GM21529 (cell line): Measurements from ENCODE around the gene CAGE1.
A peak's percentile ranks its signal among the peaks of the same experiment; 100 is the strongest.

ENCODE experiments used
- ATAC-seq: cut with Tn5 transposase; IDR thresholded peaks from one replicate; pipeline ENCODE4 v1.9.1; 2021; ENCODE audit not compliant: unreplicated experiment

The CAGE1 gene

GRCh38 chr6:7312616-7313504 lies 76.7 kb downstream of the CAGE1 start, which contains the start of gene SSR1:
SSR1 (minus strand) TSS chr6:7313199; CDS start chr6:7313120, 79 bp downstream.
- peak; percentile 97 for ATAC-seq

- no peak for ATAC-seq
Measured at GRCh38 chr6:7311917-7312615, 77.5 kb downstream of the CAGE1 start.

DNA sequence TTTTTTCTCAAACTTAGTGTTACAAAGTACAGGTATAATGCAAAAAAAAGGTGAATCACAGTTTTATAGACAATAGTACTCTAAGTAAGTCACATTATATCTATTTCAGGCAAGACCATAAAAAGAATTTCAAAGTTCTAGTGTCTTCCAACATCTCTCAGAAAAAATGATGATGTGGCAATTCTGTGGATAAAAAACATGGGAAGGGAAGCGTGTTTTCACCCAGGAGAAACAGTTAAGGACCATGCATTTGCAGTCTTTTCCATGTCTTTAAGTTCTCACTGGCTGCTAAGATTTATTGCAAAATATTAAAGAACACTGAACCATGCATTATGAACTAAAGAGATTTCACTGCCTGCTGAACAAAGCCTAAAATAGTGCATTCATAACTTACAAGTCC lies 78.4 kb downstream of the CAGE1 start:
- no peak for ATAC-seq

DNA sequence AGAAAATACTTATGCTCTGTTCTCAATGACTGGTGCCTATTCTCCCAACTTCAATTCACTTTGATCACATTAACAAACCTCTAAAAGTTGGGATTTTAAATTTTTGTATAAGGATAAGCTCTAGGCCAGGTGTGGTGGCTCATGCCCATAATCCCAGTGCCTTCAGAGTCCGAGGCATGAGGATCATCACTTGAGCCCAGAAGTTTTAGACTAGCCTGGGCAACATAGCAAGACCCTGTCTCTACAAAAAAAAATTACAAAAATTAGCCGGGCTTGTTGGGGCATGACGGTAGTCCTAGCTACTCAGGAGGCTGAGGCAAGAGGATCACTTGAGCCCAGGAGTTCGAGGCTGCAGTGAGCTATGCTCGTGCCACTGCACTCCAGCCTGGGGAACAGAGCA lies 80.5 kb downstream of the CAGE1 start:
- ATAC-seq = no peak

DNA sequence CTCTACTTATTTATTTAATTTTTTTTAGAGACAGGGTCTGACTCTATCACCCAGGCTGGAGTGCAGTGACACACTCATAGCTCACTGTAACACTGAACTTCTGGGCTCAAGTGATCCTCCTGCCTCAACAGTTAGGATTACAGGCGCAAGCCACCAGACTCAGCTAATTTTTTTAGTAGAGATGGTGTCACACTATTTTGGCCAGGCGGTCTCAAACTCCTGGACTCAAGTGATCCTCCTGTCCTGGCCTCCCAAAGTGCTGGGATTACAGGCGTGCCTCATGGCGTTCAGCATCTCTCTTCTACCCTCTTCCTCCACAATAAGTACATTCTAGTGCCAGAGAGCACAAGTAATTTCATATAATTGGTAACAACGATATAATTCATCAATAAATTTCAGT lies 82.0 kb downstream of the CAGE1 start:
- ATAC-seq = no peak

- ATAC-seq = no peak
Measured at GRCh38 chr6:7304821-7305220, 84.7 kb downstream of the CAGE1 start.

DNA sequence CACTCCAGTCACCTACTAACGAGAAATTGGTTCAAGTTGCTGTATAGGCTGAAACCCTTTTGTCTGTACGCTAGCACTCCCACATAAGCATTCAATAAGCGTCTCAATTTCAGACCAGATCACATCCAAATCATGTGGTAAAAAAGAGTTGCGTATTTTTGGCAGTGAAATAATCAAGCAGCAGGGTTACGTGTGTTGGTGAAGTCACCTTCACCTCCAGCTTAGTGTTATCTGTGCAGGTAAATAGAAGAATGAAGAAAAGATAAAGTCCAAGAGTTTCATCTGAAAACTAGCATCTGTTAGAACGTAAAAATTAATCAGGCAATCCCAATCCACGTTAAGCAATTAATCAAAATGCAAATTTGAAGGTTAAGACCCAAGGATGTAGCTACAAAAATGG lies 87.8 kb downstream of the CAGE1 start:
- no peak for ATAC-seq

GRCh38 chr6:7300926-7301325 lies 88.6 kb downstream of the CAGE1 start:
- no peak for ATAC-seq

- no peak for ATAC-seq
Measured at GRCh38 chr6:7298113-7298512, 91.4 kb downstream of the CAGE1 start.

DNA sequence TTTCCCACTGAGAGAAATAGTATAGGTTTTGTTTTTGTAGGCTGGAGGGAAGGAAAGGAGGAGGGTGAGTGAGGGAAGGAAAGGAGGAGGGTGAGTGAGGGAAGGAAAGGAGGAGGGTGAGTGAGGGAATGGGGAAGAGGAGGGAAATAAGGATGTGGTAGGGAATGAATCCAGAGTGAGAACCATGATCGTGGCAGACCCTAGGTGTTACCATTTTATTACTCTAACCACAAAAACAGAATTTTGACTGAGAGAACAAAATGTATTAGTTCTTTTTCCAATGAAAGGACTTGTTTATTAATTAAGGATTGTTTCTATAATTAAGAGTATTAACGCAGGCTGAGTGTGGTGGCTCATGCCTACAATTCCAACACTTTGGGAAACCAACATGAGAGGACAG lies 92.9 kb downstream of the CAGE1 start:
- ATAC-seq = no peak

- no peak for ATAC-seq
Measured at GRCh38 chr6:7295916-7296315, 93.6 kb downstream of the CAGE1 start.

DNA sequence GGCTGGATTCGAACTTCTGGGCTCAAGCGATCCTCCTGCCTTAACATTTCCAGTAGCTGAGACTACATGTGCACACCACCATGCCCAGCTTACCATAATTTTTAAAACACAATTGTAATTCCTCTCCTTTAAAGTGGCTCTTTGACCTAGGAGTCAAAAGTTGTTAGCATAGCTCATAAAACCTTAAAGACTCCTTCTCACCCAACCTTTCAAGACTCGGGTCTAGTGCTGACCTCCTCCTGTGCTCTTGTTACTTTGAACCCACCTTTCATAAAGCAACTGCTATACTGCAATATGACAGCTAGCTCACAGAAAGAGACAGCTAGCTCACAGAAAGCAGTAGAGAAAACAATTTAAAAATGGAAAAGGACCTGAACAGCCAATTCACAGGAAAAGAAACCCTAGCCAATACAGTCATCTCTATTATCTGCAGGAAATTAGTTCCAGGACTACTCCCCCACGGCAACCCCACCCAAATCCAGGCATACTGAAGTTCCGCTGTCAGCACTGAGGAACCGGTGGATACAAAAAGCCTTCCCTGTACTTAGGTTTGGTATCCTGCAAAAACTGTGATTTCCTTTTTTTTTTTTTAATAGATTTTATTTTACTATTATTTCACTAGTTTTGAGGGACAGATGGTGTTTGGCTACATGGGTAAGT lies 96.8 kb downstream of the CAGE1 start:
- ATAC-seq = no peak

- no peak for ATAC-seq
Measured at GRCh38 chr6:7290079-7290478, 99.5 kb downstream of the CAGE1 start.

GRCh38 chr6:7285416-7285815 lies 104.1 kb downstream of the CAGE1 start:
- ATAC-seq = no peak

GRCh38 chr6:7283676-7284075 lies 105.9 kb downstream of the CAGE1 start:
- ATAC-seq = no peak

DNA sequence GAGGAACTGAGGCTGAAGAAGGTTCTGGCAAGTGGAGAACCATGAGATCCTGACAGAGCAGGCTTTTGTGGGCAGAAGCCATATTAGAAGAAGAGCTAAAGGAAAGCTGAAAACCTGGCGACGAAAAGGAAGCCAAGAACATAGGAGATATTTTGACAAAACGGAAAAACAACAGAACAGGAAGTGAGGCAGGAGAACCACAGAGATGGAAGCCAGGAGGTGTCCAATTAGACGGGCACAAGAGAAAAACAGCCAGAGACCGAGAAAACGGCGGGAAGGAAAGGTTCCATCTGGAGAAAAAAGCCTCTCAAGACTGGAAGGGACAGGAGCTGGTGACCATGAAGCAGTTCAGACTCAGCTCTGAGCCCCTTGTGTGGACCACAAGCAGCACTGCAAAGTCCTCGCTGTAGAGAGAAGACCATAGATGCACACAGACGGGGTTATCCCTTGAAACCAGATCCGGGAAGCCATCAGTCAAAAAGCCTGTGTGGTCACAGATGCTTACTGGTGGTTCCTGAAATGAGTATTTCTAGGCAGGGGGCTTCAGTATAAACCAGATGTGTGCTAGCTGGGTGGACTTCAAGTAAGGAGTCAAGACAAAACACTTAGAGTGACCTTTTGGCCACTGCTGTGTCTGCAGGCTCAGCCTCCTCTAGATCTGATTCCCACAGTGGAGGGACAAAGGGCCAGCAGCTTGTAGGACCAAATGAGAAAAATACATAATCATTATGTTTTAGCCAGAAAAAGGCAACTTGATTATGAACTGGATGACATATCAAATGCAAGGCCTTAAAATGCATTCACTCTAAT lies 107.2 kb downstream of the CAGE1 start:
- no peak for ATAC-seq
